GM23338 (cell line): ENCODE data around the gene MFAP5. TPM values are rescaled to one million over a fixed set of nuclear protein-coding genes. Genes with fewer than 3 reads are reported as not detected.
A peak's percentile ranks its signal among the peaks of the same experiment; 100 is the strongest.

Experiments
- ATAC-seq: fragments of 200-7000 bp; cut with Tn5 transposase; 3 replicates; pipeline ENCODE4 v1.9.1; 2020
- DNase-seq: peaks from one replicate; pipeline ENCODE4 v3.0.0-alpha.2; 2015; ENCODE audit warnings: low spot score
- H2AFZ ChIP-seq: fragments of 200-600 bp; sonication (generic); 2 replicates; pipeline ENCODE4 v1.8.0; 2016; ENCODE audit warnings: antibody characterized with exemption, mild to moderate bottlenecking, moderate library complexity
- H3F3A ChIP-seq: fragments of 200-600 bp; sonication (generic); replicated peaks from 2 replicates; pipeline ENCODE4 v1.8.0; 2017; ENCODE audit warnings: antibody characterized with exemption, mixed run types, low read depth
- H3K27ac ChIP-seq: fragments of 200-600 bp; sonication (generic); 2 replicates; pipeline ENCODE4 v1.6.1; 2016; ENCODE audit warnings: low read depth
- H3K27me3 ChIP-seq: fragments of 200-600 bp; sonication (generic); 2 replicates; pipeline ENCODE4 v1.8.0; 2016; ENCODE audit warnings: mild to moderate bottlenecking, mixed run types, moderate library complexity; ENCODE audit not compliant: insufficient read depth
- H3K36me3 ChIP-seq: fragments of 200-600 bp; sonication (generic); 2 replicates; pipeline ENCODE4 v1.8.0; 2016; ENCODE audit warnings: mild to moderate bottlenecking; ENCODE audit not compliant: insufficient read depth
- H3K4me1 ChIP-seq: fragments of 200-600 bp; sonication (generic); 2 replicates; pipeline ENCODE4 v1.8.0; 2016; ENCODE audit warnings: mild to moderate bottlenecking, moderate library complexity; ENCODE audit not compliant: insufficient read depth
- H3K4me2 ChIP-seq: fragments of 200-600 bp; sonication (generic); 2 replicates; pipeline ENCODE4 v1.7.1; 2017; ENCODE audit warnings: mixed run types
- H3K4me3 ChIP-seq: fragments of 200-600 bp; sonication (generic); 2 replicates; pipeline ENCODE4 v1.6.1; 2016; ENCODE audit warnings: mixed run types
- H3K79me2 ChIP-seq: fragments of 200-600 bp; sonication (generic); replicated peaks from 2 replicates; pipeline ENCODE4 v1.8.0; 2017; ENCODE audit warnings: mild to moderate bottlenecking; ENCODE audit not compliant: insufficient read depth
- H3K9me2 ChIP-seq: fragments of 200-600 bp; sonication (generic); 2 replicates; pipeline ENCODE4 v1.8.0; 2017; ENCODE audit not compliant: insufficient read depth
- H4K20me1 ChIP-seq: fragments of 200-600 bp; sonication (generic); replicated peaks from 2 replicates; pipeline ENCODE4 v1.8.0; 2017; ENCODE audit warnings: mild to moderate bottlenecking; ENCODE audit not compliant: insufficient read depth
- H3K27ac Mint-ChIP-seq: 2 replicates; pipeline ENCODE4 v1.8.0; 2020; ENCODE audit warnings: inconsistent platforms, mild to moderate bottlenecking, moderate library complexity, mixed read lengths
- H3K27me3 Mint-ChIP-seq: 3 replicates; pipeline ENCODE4 v1.8.0; 2022; ENCODE audit warnings: low read depth, mild to moderate bottlenecking, moderate library complexity, mixed read lengths, inconsistent platforms; ENCODE audit not compliant: insufficient read depth, poor library complexity
- H3K36me3 Mint-ChIP-seq: 3 replicates; pipeline ENCODE4 v1.8.0; 2021; ENCODE audit warnings: low read depth, mild to moderate bottlenecking, inconsistent platforms, moderate library complexity, mixed read lengths
- H3K4me1 Mint-ChIP-seq: 3 replicates; pipeline ENCODE4 v1.8.0; 2020; ENCODE audit warnings: mild to moderate bottlenecking, inconsistent platforms, mixed read lengths
- H3K4me3 Mint-ChIP-seq: 3 replicates; pipeline ENCODE4 v1.8.0; 2021; ENCODE audit warnings: moderate library complexity, mild to moderate bottlenecking, inconsistent platforms, mixed read lengths
- H3K9me3 Mint-ChIP-seq: 3 replicates; pipeline ENCODE4 v1.8.0; 2020; ENCODE audit warnings: moderate library complexity, mild to moderate bottlenecking, inconsistent platforms, mixed read lengths
- CREB1 ChIP-seq: fragments of 250-450 bp; sonication (Bioruptor Pico); IDR thresholded peaks from 2 replicates; pipeline ENCODE4 v1.5.0; 2020; ENCODE audit warnings: low read depth, mild to moderate bottlenecking, moderate library complexity
- CTCF ChIP-seq, 2 experiments: fragments of 200-600 bp in 1 of 2; sonication (generic) in 1 of 2; conservative IDR thresholded peaks; 2 replicates each; pipeline versions ENCODE4 v1.5.1 to v1.6.1; 2016 to 2017; ENCODE audit warnings: antibody characterized with exemption in 2 of 2, low read depth in 2 of 2, mild to moderate bottlenecking in 2 of 2, moderate library complexity in 1 of 2
- ETS1 ChIP-seq: IDR thresholded peaks from 2 replicates; pipeline ENCODE4 v1.6.1; 2016; ENCODE audit warnings: antibody characterized with exemption
- EZH2phosphoT487 ChIP-seq: fragments of 200-600 bp; sonication (generic); IDR thresholded peaks from one replicate; pipeline ENCODE4 v1.8.1; 2018; ENCODE audit warnings: antibody characterized with exemption; ENCODE audit not compliant: unreplicated experiment
- POLR2AphosphoS5 ChIP-seq: IDR thresholded peaks from 2 replicates; pipeline ENCODE4 v1.6.1; 2016; ENCODE audit warnings: antibody characterized with exemption, low read depth
- ZNF114 ChIP-seq: fragments of 250-450 bp; sonication (Bioruptor Pico); IDR thresholded peaks from 2 replicates; pipeline ENCODE4 v1.5.0; 2020; ENCODE audit warnings: mild to moderate bottlenecking, moderate library complexity
- ZNF462 ChIP-seq: fragments of 250-450 bp; sonication (Bioruptor Pico); IDR thresholded peaks from 2 replicates; pipeline ENCODE4 v1.5.0; 2020; ENCODE audit warnings: mild to moderate bottlenecking, moderate library complexity
- polyA plus RNA-seq: library from polyadenylated mRNA; unstranded; fragments of >200 nt; fragmentation: Nextera tagmentation; extraction: Ambion mirVana; gene quantifications from 2 replicates; pipeline ENCODE4 v1.2.1, GENCODE V29; 2016
- total RNA-seq: library from RNA; depleted of rRNA; stranded (reverse); fragments of >200 nt; shearing (Covaris generic); gene quantifications from 2 replicates; pipeline ENCODE4 v1.2.3, GENCODE V29; 2014

The MFAP5 gene
- total and polyA plus RNA-seq, 2 experiments from 2014 or later, result 0.68 to 0.90 TPM

DNA sequence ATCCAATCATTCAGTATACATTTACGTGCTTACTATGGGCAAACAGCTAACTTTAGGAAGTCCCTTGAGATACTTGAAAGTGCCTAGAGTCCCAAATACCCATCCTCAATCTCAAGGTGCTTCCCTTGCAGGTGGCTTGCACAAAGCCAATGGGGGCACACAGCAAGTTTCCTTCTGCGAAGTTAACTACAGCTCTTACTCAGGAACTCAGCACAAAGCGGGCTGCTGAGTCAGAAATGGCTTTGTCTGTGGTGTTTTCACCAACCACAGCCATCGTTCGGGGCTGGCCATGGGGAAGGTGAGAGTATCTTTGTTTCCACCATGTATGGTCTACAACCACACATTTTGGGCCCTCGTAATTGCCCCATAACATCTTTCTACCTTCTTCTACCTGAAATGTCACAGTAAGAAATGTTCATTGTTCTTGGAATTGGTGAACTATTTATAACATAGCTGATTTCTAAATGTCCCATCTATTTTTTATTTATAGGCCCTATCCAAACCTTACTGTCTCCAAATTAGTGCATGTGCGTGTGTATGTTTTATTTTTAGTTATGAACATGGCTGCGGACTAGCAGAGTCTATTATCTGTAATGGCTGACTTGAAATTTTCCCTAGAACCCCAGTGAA, 13.9 kb downstream of the MFAP5 start:
- Histone ChIP-seq H3K4me3 (no peak overlapping the region), H3K4me1 (no peaks in the 10 kb centered on the region), H3K36me3 (no peaks in the 10 kb centered on the region), H3F3A (no peaks in the 10 kb centered on the region), H3K79me2 (no peaks in the 10 kb centered on the region), H4K20me1 (no peaks in the 10 kb centered on the region), H3K27me3 (no peaks in the 10 kb centered on the region), H2AFZ (no peak overlapping the region), H3K27ac (no peak overlapping the region), H3K9me2 (no peaks in the 10 kb centered on the region; the same call in 1 of the 2 replicates), H3K4me2 (no peak overlapping the region)
- TF ChIP-seq POLR2AphosphoS5, result no peak
- TF ChIP-seq CREB1 (CRISPR knock-in tag), result no peak
- no peak for TF ChIP-seq EZH2phosphoT487
- H3K36me3 Mint-ChIP-seq, result no peaks in the 10 kb centered on the region
- no peak overlapping the region for H3K4me3 Mint-ChIP-seq
- ATAC-seq (no peak), DNase-seq (no peak)
- H3K4me1 Mint-ChIP-seq, result peaks cover 11% of the 10 kb centered on the region; the same call in 2 of the 3 replicates
- H3K27me3 Mint-ChIP-seq, result no peaks in the 10 kb centered on the region
- no peaks in the 10 kb centered on the region for H3K9me3 Mint-ChIP-seq
- no peak overlapping the region for H3K27ac Mint-ChIP-seq

GRCh38 chr12:8647968-8648367, 14.7 kb downstream of the MFAP5 start:
- Histone ChIP-seq H3K79me2 (no peaks in the 10 kb centered on the region), H3F3A (no peaks in the 10 kb centered on the region), H3K9me2 (no peaks in the 10 kb centered on the region; the same call in 1 of the 2 replicates), H3K27me3 (no peaks in the 10 kb centered on the region), H2AFZ (no peak overlapping the region), H3K4me1 (no peaks in the 10 kb centered on the region), H3K4me2 (no peak overlapping the region), H4K20me1 (no peaks in the 10 kb centered on the region), H3K36me3 (no peaks in the 10 kb centered on the region), H3K27ac (no peak overlapping the region), H3K4me3 (no peak overlapping the region)
- TF ChIP-seq EZH2phosphoT487 (no peak), CTCF (conservative IDR thresholded peaks at IDR 0.05; ENCODE audit: low read depth in 2 of 2) (0 out of 4 replicates have a peak, but pooled peaks of 1 of the 2 experiments have one; percentile 3), ETS1 (no peak), ZNF462 (CRISPR knock-in tag) (no peak), ZNF114 (CRISPR knock-in tag) (no peak), CREB1 (CRISPR knock-in tag) (no peak)
- DNase-seq (no peak), ATAC-seq (no peak)
- Mint-ChIP-seq H3K36me3 (no peaks in the 10 kb centered on the region), H3K27me3 (no peaks in the 10 kb centered on the region), H3K27ac (no peak overlapping the region), H3K9me3 (no peaks in the 10 kb centered on the region), H3K4me3 (no peak overlapping the region), H3K4me1 (peaks cover 11% of the 10 kb centered on the region; the same call in 2 of the 3 replicates)
